ENCODE data around the gene PKNOX2.

PKNOX2 gene

GRCh38 chr11:125408311-125408711 is 243.8 kb downstream of the PKNOX2 start:
- no peak for DNase-seq (ENCODE audit: low read depth in 2 of 2)

- DNase-seq (ENCODE audit: low read depth in 2 of 2) = no peak
Measured at GRCh38 chr11:125410091-125410490, 245.5 kb downstream of the PKNOX2 start.

GRCh38 chr11:125412177-125412496 is 247.6 kb downstream of the PKNOX2 start:
- no peak for DNase-seq (ENCODE audit: low read depth in 2 of 2)

GRCh38 chr11:125412509-125412908 is 248.0 kb downstream of the PKNOX2 start:
- no peak for DNase-seq (ENCODE audit: low read depth in 2 of 2)

GRCh38 chr11:125413226-125413625 is 248.7 kb downstream of the PKNOX2 start:
- no peak for DNase-seq (ENCODE audit: low read depth in 2 of 2)

GRCh38 chr11:125414121-125414520 is 249.6 kb downstream of the PKNOX2 start:
- no peak for DNase-seq (ENCODE audit: low read depth in 2 of 2)

GRCh38 chr11:125416981-125417935 is 252.7 kb downstream of the PKNOX2 start:
- no peak for DNase-seq (ENCODE audit: low read depth in 2 of 2)

GRCh38 chr11:125418396-125418795 is 253.8 kb downstream of the PKNOX2 start:
- DNase-seq (ENCODE audit: low read depth in 2 of 2) = no peak

- DNase-seq (ENCODE audit: low read depth in 2 of 2) = no peak
Measured at GRCh38 chr11:125422681-125423080, 258.1 kb downstream of the PKNOX2 start.

- DNase-seq (ENCODE audit: low read depth in 2 of 2) = no peak
Measured at GRCh38 chr11:125423247-125423849, 258.8 kb downstream of the PKNOX2 start.

GRCh38 chr11:125425601-125426000 is 261.1 kb downstream of the PKNOX2 start:
- DNase-seq (ENCODE audit: low read depth in 2 of 2) = no peak

GRCh38 chr11:125426818-125427528 is 262.4 kb downstream of the PKNOX2 start:
- no peak for DNase-seq (ENCODE audit: low read depth in 2 of 2)

- no peak for DNase-seq (ENCODE audit: low read depth in 2 of 2)
Measured at GRCh38 chr11:125428486-125429173, 264.1 kb downstream of the PKNOX2 start.

- no peak for DNase-seq (ENCODE audit: low read depth in 2 of 2)
Measured at GRCh38 chr11:125429174-125429707, 264.7 kb downstream of the PKNOX2 start.

- DNase-seq (ENCODE audit: low read depth in 2 of 2) = no peak
Measured at GRCh38 chr11:125429807-125430678, 265.5 kb downstream of the PKNOX2 start.

GRCh38 chr11:125431009-125431408 is 266.5 kb downstream of the PKNOX2 start:
- DNase-seq (ENCODE audit: low read depth in 2 of 2) = no peak

- DNase-seq (ENCODE audit: low read depth in 2 of 2) = no peak
Measured at GRCh38 chr11:125431481-125431880, 266.9 kb downstream of the PKNOX2 start.

GRCh38 chr11:125433454-125434121 is 269.0 kb downstream of the PKNOX2 start:
- no peak for DNase-seq (ENCODE audit: low read depth in 2 of 2)

GRCh38 chr11:125435461-125436238 is 271.1 kb downstream of the PKNOX2 start:
- no peak for DNase-seq (ENCODE audit: low read depth in 2 of 2)
